Measurements from ENCODE around the gene PHLDA1. TPM values are rescaled to one million over a fixed set of nuclear protein-coding genes. Genes with fewer than 3 reads are reported as not detected.

The PHLDA1 gene
- total and polyA plus RNA-seq, 2 of the 4 experiments (the other 2 are of a cell fraction): 27.8 to 32.4 TPM

Other genes with a start within 250 kb of the PHLDA1 start
- 86.4 and 166 TPM in 2 replicates for gene NAP1L1, start 52.9 kb upstream of the PHLDA1 start, total RNA-seq (2012; rRNA removed)
- 160 and 200 TPM in 2 replicates for gene NAP1L1, start 52.9 kb upstream of the PHLDA1 start, polyA plus RNA-seq (2012; rRNA removed)